GM21526 (cell line): ENCODE data around the gene EFNA4.

ENCODE experiments used
- ATAC-seq: cut with Tn5 transposase; IDR thresholded peaks from one replicate; pipeline ENCODE4 v1.9.1; 2021; ENCODE audit warnings: moderate library complexity; ENCODE audit not compliant: unreplicated experiment, low FRiP score

EFNA4 gene

GRCh38 chr1:155063550-155064110 lies at the start of gene EFNA4:
TSS of gene EFNA4 (plus strand) at chr1:155063740. CDS start at chr1:155063824, 84 bp downstream.
- ATAC-seq: peak; percentile 57

GRCh38 chr1:155014709-155015508 lies 48.6 kb upstream of the EFNA4 start:
- ATAC-seq: no peak

- ATAC-seq: no peak
These were observed 47.9 kb upstream of the EFNA4 start for GRCh38 chr1:155015527-155016230.

GRCh38 chr1:155016231-155016831 lies 47.2 kb upstream of the EFNA4 start:
- ATAC-seq: no peak

GRCh38 chr1:155017041-155017945 lies 46.2 kb upstream of the EFNA4 start:
- ATAC-seq: no peak

- ATAC-seq: no peak
These were observed 45.6 kb upstream of the EFNA4 start for GRCh38 chr1:155017946-155018316.

GRCh38 chr1:155018617-155019348 lies 44.8 kb upstream of the EFNA4 start:
- ATAC-seq: no peak

- ATAC-seq: no peak
These were observed 43.9 kb upstream of the EFNA4 start for GRCh38 chr1:155019377-155020245.

- no peak for ATAC-seq
These were observed 41.2 kb upstream of the EFNA4 start for GRCh38 chr1:155022136-155022926.

GRCh38 chr1:155022927-155023236 lies 40.7 kb upstream of the EFNA4 start:
- ATAC-seq: no peak

- ATAC-seq: no peak
These were observed 39.9 kb upstream of the EFNA4 start for GRCh38 chr1:155023627-155024026.

- no peak for ATAC-seq
These were observed 39.2 kb upstream of the EFNA4 start for GRCh38 chr1:155024315-155024714.

GRCh38 chr1:155026154-155026553 lies 37.4 kb upstream of the EFNA4 start:
- ATAC-seq: no peak

GRCh38 chr1:155026588-155026987 lies 37.0 kb upstream of the EFNA4 start:
- no peak for ATAC-seq

GRCh38 chr1:155029513-155030242 lies 33.9 kb upstream of the EFNA4 start:
- ATAC-seq: no peak

GRCh38 chr1:155030243-155030795 lies 33.2 kb upstream of the EFNA4 start:
- ATAC-seq: no peak

GRCh38 chr1:155030899-155031298 lies 32.6 kb upstream of the EFNA4 start:
- no peak for ATAC-seq
